Nephron (organoid): ENCODE measurements around the gene PELI2.

ENCODE experiments used
- H3K27ac Mint-ChIP-seq, 3 experiments: 2 replicates each; pipeline ENCODE4 v1.8.0; 2020; ENCODE audit warnings: mixed read lengths in 3 of 3, mild to moderate bottlenecking in 2 of 3, moderate library complexity in 1 of 3
- H3K27me3 Mint-ChIP-seq: 2 replicates; pipeline ENCODE4 v1.8.0; 2021; ENCODE audit warnings: low read depth, mild to moderate bottlenecking, moderate library complexity, mixed read lengths
- H3K36me3 Mint-ChIP-seq: 2 replicates; pipeline ENCODE4 v1.8.0; 2020; ENCODE audit warnings: low read depth, mixed read lengths
- H3K4me1 Mint-ChIP-seq: 2 replicates; pipeline ENCODE4 v1.8.0; 2020; ENCODE audit warnings: mixed read lengths
- H3K4me3 Mint-ChIP-seq, 3 experiments: 2 replicates each; pipeline ENCODE4 v1.8.0; 2020; ENCODE audit warnings: mild to moderate bottlenecking in 3 of 3, mixed read lengths in 3 of 3, moderate library complexity in 2 of 3
- H3K9me3 Mint-ChIP-seq: 2 replicates; pipeline ENCODE4 v1.8.0; 2020; ENCODE audit warnings: mixed read lengths
- CTCF ChIP-seq, 3 experiments: fragments of 200-600 bp; sonication (generic); IDR thresholded peaks; one replicate each; pipeline ENCODE4 v1.5.0; 2021; ENCODE audit warnings: antibody characterized with exemption in 3 of 3; ENCODE audit not compliant: unreplicated experiment in 3 of 3

The PELI2 gene

GRCh38 chr14:56219666-56220413 lies 101.6 kb downstream of the PELI2 start:
- H3K4me1 Mint-ChIP-seq, result peaks cover 41% of the 10 kb centered on the region
- no peaks in the 10 kb centered on the region for H3K27me3 Mint-ChIP-seq
- H3K27ac Mint-ChIP-seq, result peak overlapping the region in 1 of 3 experiments; percentile 6
- H3K4me3 Mint-ChIP-seq, result no peak overlapping the region
- no peaks in the 10 kb centered on the region for H3K9me3 Mint-ChIP-seq
- no peaks in the 10 kb centered on the region for H3K36me3 Mint-ChIP-seq
- TF ChIP-seq CTCF (IDR thresholded peaks at IDR 0.05; ENCODE audit: unreplicated experiment in 3 of 3), result no peak

- H3K27ac Mint-ChIP-seq, result no peak overlapping the region
- H3K4me3 Mint-ChIP-seq, result no peak overlapping the region
- H3K27me3 Mint-ChIP-seq, result no peaks in the 10 kb centered on the region
- peaks cover 39% of the 10 kb centered on the region for H3K4me1 Mint-ChIP-seq
- TF ChIP-seq CTCF (IDR thresholded peaks at IDR 0.05; ENCODE audit: unreplicated experiment in 3 of 3), result no peak
- H3K36me3 Mint-ChIP-seq, result peaks cover 4% of the 10 kb centered on the region
- no peaks in the 10 kb centered on the region for H3K9me3 Mint-ChIP-seq
Observed at GRCh38 chr14:56221382-56222128, 103.3 kb downstream of the PELI2 start.

- Mint-ChIP-seq H3K9me3 (peaks cover 8% of the 10 kb centered on the region), H3K27ac (peak overlapping the region; percentile 70 to 98 (median 89)), H3K4me3 (no peak overlapping the region), H3K27me3 (no peaks in the 10 kb centered on the region), H3K4me1 (peaks cover 33% of the 10 kb centered on the region), H3K36me3 (peaks cover 14% of the 10 kb centered on the region)
- TF ChIP-seq CTCF (IDR thresholded peaks at IDR 0.05; ENCODE audit: unreplicated experiment in 3 of 3), result peak in 1 of 3 experiments; percentile 40
Observed at GRCh38 chr14:56224229-56224628, 106.0 kb downstream of the PELI2 start.

GRCh38 chr14:56224691-56225681 lies 106.8 kb downstream of the PELI2 start:
- Mint-ChIP-seq H3K27me3 (no peaks in the 10 kb centered on the region), H3K4me3 (peak overlapping the region in 2 of 3 experiments; percentile 51 to 72), H3K4me1 (peaks cover 31% of the 10 kb centered on the region), H3K36me3 (peaks cover 22% of the 10 kb centered on the region), H3K9me3 (peaks cover 16% of the 10 kb centered on the region), H3K27ac (peak overlapping the region; percentile 89 to 98 (median 94))
- no peak for TF ChIP-seq CTCF (IDR thresholded peaks at IDR 0.05; ENCODE audit: unreplicated experiment in 3 of 3)

GRCh38 chr14:56235388-56235787 lies 117.2 kb downstream of the PELI2 start:
- no peak for TF ChIP-seq CTCF (IDR thresholded peaks at IDR 0.05; ENCODE audit: unreplicated experiment in 3 of 3)
- Mint-ChIP-seq H3K4me3 (no peak overlapping the region), H3K27me3 (no peaks in the 10 kb centered on the region), H3K4me1 (no peaks in the 10 kb centered on the region), H3K27ac (no peak overlapping the region), H3K9me3 (peaks cover 3% of the 10 kb centered on the region), H3K36me3 (peaks cover 7% of the 10 kb centered on the region)
